GM04504 (cell line): ENCODE results near the gene CDC25B.
"Not testable (repeated sequence)": the region's sequence is repeated elsewhere in the genome, so short reads cannot be mapped to it uniquely, and the experiment has no call there.

ENCODE experiments used
- DNase-seq: peaks from one replicate; pipeline ENCODE4 v3.0.0-alpha.2; 2012; ENCODE audit warnings: low read depth

The CDC25B gene

GRCh38 chr20:3785240-3786125 is 10.6 kb upstream of the CDC25B start:
- no peak for DNase-seq

GRCh38 chr20:3786126-3786484 is 10.0 kb upstream of the CDC25B start:
- DNase-seq = no peak

GRCh38 chr20:3786665-3787323 is 9.3 kb upstream of the CDC25B start, which contains the start of gene CENPB:
TSS of gene CENPB (minus strand) at chr20:3786740. CDS start at chr20:3786483, 257 bp downstream.
- DNase-seq = no peak

- DNase-seq = no peak
These were observed 8.6 kb upstream of the CDC25B start for GRCh38 chr20:3787324-3788014.

- DNase-seq = no peak
These were observed 7.4 kb upstream of the CDC25B start for GRCh38 chr20:3788685-3789155.

- not testable (repeated sequence) for DNase-seq
These were observed 6.9 kb upstream of the CDC25B start for GRCh38 chr20:3789201-3789600.

GRCh38 chr20:3794168-3794567 is 1.9 kb upstream of the CDC25B start:
- DNase-seq = not testable (repeated sequence)

GRCh38 chr20:3794701-3795420 is 1.2 kb upstream of the CDC25B start:
- DNase-seq = no peak

GRCh38 chr20:3796477-3797225 is 541 bp downstream of the CDC25B start:
- DNase-seq = no peak

GRCh38 chr20:3797226-3797545 is 1.1 kb downstream of the CDC25B start:
- no peak for DNase-seq

GRCh38 chr20:3797592-3798372 is 1.7 kb downstream of the CDC25B start:
- no peak for DNase-seq

GRCh38 chr20:3798373-3798768 is 2.3 kb downstream of the CDC25B start:
- no peak for DNase-seq

GRCh38 chr20:3798908-3799248 is 2.8 kb downstream of the CDC25B start:
- DNase-seq = no peak

- no peak for DNase-seq
These were observed 4.3 kb downstream of the CDC25B start for GRCh38 chr20:3800256-3800877.

GRCh38 chr20:3800878-3801260 is 4.8 kb downstream of the CDC25B start:
- DNase-seq = no peak

GRCh38 chr20:3801299-3801698 is 5.2 kb downstream of the CDC25B start:
- DNase-seq = no peak

GRCh38 chr20:3801846-3802245 is 5.7 kb downstream of the CDC25B start:
- no peak for DNase-seq

GRCh38 chr20:3802524-3803239 is 6.6 kb downstream of the CDC25B start:
- DNase-seq = no peak

GRCh38 chr20:3803289-3803688 is 7.2 kb downstream of the CDC25B start:
- DNase-seq = no peak

- DNase-seq = no peak
These were observed 7.7 kb downstream of the CDC25B start for GRCh38 chr20:3803854-3804253.
